OCI-LY7 (cell line): ENCODE data around the gene IST1. TPM values are rescaled to one million over a fixed set of nuclear protein-coding genes. Genes with fewer than 3 reads are reported as not detected.
"Not testable (repeated sequence)": the region's sequence is repeated elsewhere in the genome, so short reads cannot be mapped to it uniquely, and the experiment has no call there.

ENCODE experiments used
- BruUV-seq: library from RNA; stranded (reverse); fragments of 400-500 nt; replicated peaks from 2 replicates; lab custom pipeline; 2021; lab: Mats Ljungman, UMichigan
- CTCF ChIA-PET: fragments of 300-600 bp; sonication (Branson Sonifier 250); formaldehyde crosslinking; loops from one replicate; lab custom pipeline; 2022; ENCODE audit warnings: antibody characterized with exemption; ENCODE audit not compliant: unreplicated experiment; lab: Charles Lee
- POLR2A ChIA-PET: fragments of 300-600 bp; sonication (Branson Sonifier 250); formaldehyde crosslinking; loops from one replicate; lab custom pipeline; 2022; ENCODE audit warnings: antibody characterized with exemption; lab: Charles Lee
- DNase-seq: peaks from one replicate; pipeline ENCODE4 v3.0.0-alpha.2; 2015; ENCODE audit warnings: low spot score
- H2AFZ ChIP-seq: fragments of 200-600 bp; sonication (generic), shearing (Covaris generic); 2 replicates; pipeline ENCODE4 v1.6.1; 2014; ENCODE audit warnings: mild to moderate bottlenecking, antibody characterized with exemption, low read length, moderate library complexity
- H3K27ac ChIP-seq: fragments of 200-600 bp; sonication (generic); 2 replicates; pipeline ENCODE4 v1.5.1; 2014; ENCODE audit warnings: mixed run types, low read depth, mild to moderate bottlenecking, moderate library complexity, low read length, inconsistent platforms; ENCODE audit not compliant: poor library complexity, severe bottlenecking
- H3K36me3 ChIP-seq: fragments of 200-600 bp; sonication (generic); 2 replicates; pipeline ENCODE4 v1.6.1; 2014; ENCODE audit warnings: mild to moderate bottlenecking, antibody characterized with exemption, low read length, moderate library complexity, mixed read lengths; ENCODE audit not compliant: insufficient read depth
- H3K4me1 ChIP-seq: fragments of 200-600 bp; sonication (generic); 2 replicates; pipeline ENCODE4 v1.5.1; 2014; ENCODE audit warnings: mild to moderate bottlenecking, low read length; ENCODE audit not compliant: insufficient read depth, poor library complexity, severe bottlenecking
- H3K4me2 ChIP-seq: fragments of 200-600 bp; sonication (generic); 2 replicates; pipeline ENCODE4 v1.6.1; 2014; ENCODE audit warnings: mild to moderate bottlenecking, low read length
- H3K4me3 ChIP-seq: fragments of 200-600 bp; sonication (generic); 2 replicates; pipeline ENCODE4 v1.5.1; 2014; ENCODE audit warnings: mild to moderate bottlenecking, low read depth, low read length; ENCODE audit not compliant: poor library complexity, severe bottlenecking
- H3K79me2 ChIP-seq: fragments of 200-600 bp; sonication (generic); 2 replicates; pipeline ENCODE4 v1.6.1; 2016; ENCODE audit warnings: low read depth, mild to moderate bottlenecking, low read length, moderate library complexity, mixed read lengths; ENCODE audit not compliant: insufficient read depth
- H3K9me2 ChIP-seq: fragments of 200-600 bp; sonication (generic); 2 replicates; pipeline ENCODE4 v1.6.1; 2016; ENCODE audit warnings: mild to moderate bottlenecking, low read length, mixed read lengths; ENCODE audit not compliant: insufficient read depth
- H3K9me3 ChIP-seq: fragments of 200-600 bp; sonication (generic); 2 replicates; pipeline ENCODE4 v1.6.1; 2014; ENCODE audit warnings: mild to moderate bottlenecking, mixed run types, low read length, mixed read lengths
- H4K20me1 ChIP-seq: fragments of 200-600 bp; sonication (generic); 2 replicates; pipeline ENCODE4 v1.6.1; 2014; ENCODE audit warnings: mild to moderate bottlenecking, antibody characterized with exemption, low read length, moderate library complexity, mixed read lengths; ENCODE audit not compliant: insufficient read depth
- CTCF ChIP-seq: fragments of 200-600 bp; sonication (generic); conservative IDR thresholded peaks from 2 replicates; pipeline ENCODE4 v1.5.1; 2014; ENCODE audit warnings: mild to moderate bottlenecking, antibody characterized with exemption, low read length, moderate library complexity, mixed read lengths
- EZH2phosphoT487 ChIP-seq: fragments of 200-600 bp; sonication (generic); IDR thresholded peaks from 2 replicates; pipeline ENCODE4 v1.6.1; 2018; ENCODE audit warnings: low read depth, borderline replicate concordance, mild to moderate bottlenecking, mixed run types, antibody characterized with exemption, low read length, moderate library complexity, mixed read lengths
- intact Hi-C: fragments of 100-400 bp; cut with micrococcal nuclease; formaldehyde crosslinking; loops from one replicate; pipeline ENCODE4 v1.10.0; 2022; ENCODE audit not compliant: unreplicated experiment
- total RNA-seq, 2 experiments: library from RNA; depleted of rRNA in 1 of 2; stranded (reverse); fragments of >200 nt in 1 of 2; shearing (Covaris generic) in 1 of 2; gene quantifications; 2 replicates each; pipeline ENCODE4 v1.2.3, GENCODE V29; 2014 to 2022

IST1 gene
- total RNA-seq, 2 experiments from 2014 or later, result 147 to 200 TPM

GRCh38 chr16:71863995-71864394 is 31.3 kb upstream of the IST1 start:
- H3K79me2 ChIP-seq, result no peaks in the 10 kb centered on the region
- ChIA-PET CTCF (no interaction called here), POLR2A (interaction anchor here (1.0 kb wide), 1 partner anchor 11 kb away, joined by 3 read pairs; no protein-coding TSS in a partner anchor)
- DNase-seq, result no peak
- no peak overlapping the region for H3K4me2 ChIP-seq
- H3K4me1 ChIP-seq, result no peaks in the 10 kb centered on the region
- H3K9me3 ChIP-seq, result no peaks in the 10 kb centered on the region
- no peaks in the 10 kb centered on the region for H3K9me2 ChIP-seq
- H3K27ac ChIP-seq, result no peak overlapping the region
- BruUV-seq, result no TSS peak
- peaks cover 33% of the 10 kb centered on the region; the same call in 1 of the 2 replicates for H3K36me3 ChIP-seq
- TF ChIP-seq CTCF, result no peak
- no peak for TF ChIP-seq EZH2phosphoT487
- no peak overlapping the region for H3K4me3 ChIP-seq
- H2AFZ ChIP-seq, result no peak overlapping the region
- no peaks in the 10 kb centered on the region for H4K20me1 ChIP-seq
- intact Hi-C loops, result no loop called here

GRCh38 chr16:71865173-71865863 is 30.0 kb upstream of the IST1 start:
- Histone ChIP-seq H3K4me1 (no peaks in the 10 kb centered on the region), H3K79me2 (no peaks in the 10 kb centered on the region), H4K20me1 (no peaks in the 10 kb centered on the region), H3K4me2 (no peak overlapping the region), H3K36me3 (peaks cover 22% of the 10 kb centered on the region; the same call in 1 of the 2 replicates), H3K9me3 (no peaks in the 10 kb centered on the region), H2AFZ (no peak overlapping the region), H3K27ac (no peak overlapping the region), H3K9me2 (no peaks in the 10 kb centered on the region), H3K4me3 (no peak overlapping the region)
- no peak for TF ChIP-seq CTCF
- no peak for TF ChIP-seq EZH2phosphoT487
- ChIA-PET POLR2A (no interaction called here), CTCF (no interaction called here)
- BruUV-seq, result no TSS peak
- intact Hi-C loops, result no loop called here
- DNase-seq, result no peak

- H3K9me3 ChIP-seq, H3K4me1 ChIP-seq, BruUV-seq, H3K4me2 ChIP-seq, H2AFZ ChIP-seq, H3K36me3 ChIP-seq, H3K27ac ChIP-seq, intact Hi-C loops, H3K9me2 ChIP-seq, CTCF ChIA-PET, H3K79me2 ChIP-seq, H4K20me1 ChIP-seq, H3K4me3 ChIP-seq, DNase-seq: not testable (repeated sequence)
- POLR2A ChIA-PET, result interaction anchor here (1.0 kb wide), 1 partner anchor 12 kb away, joined by 3 read pairs; no protein-coding TSS in a partner anchor
Observed at GRCh38 chr16:71867175-71867574, 28.2 kb upstream of the IST1 start.
